CD4-positive, CD25-positive, alpha-beta regulatory T cell (primary cell): ENCODE results near the gene ATG5. TPM values are rescaled to one million over a fixed set of nuclear protein-coding genes. Genes with fewer than 3 reads are reported as not detected.

Experiments
- ATAC-seq, 2 donors: fragments of 150-1000 bp; cut with Tn5 transposase; one replicate each; pipeline ENCODE4 v1.10.0; 2021; ENCODE audit warnings: low read depth in 2 of 2, moderate number of reproducible peaks in 2 of 2, moderate library complexity in 1 of 2
- DNase-seq, 3 donors: peaks; one replicate each; pipeline versions ENCODE4 v3.0.0 to v3.0.0-alpha.2; 2012 to 2022; ENCODE audit warnings: mixed read lengths in 1 of 3
- H3K27ac ChIP-seq: one replicate; pipeline ENCODE4 v1.7.0; 2013; ENCODE audit warnings: mild to moderate bottlenecking, low read length; ENCODE audit not compliant: insufficient read depth, poor library complexity, severe bottlenecking
- H3K27me3 ChIP-seq: one replicate; pipeline ENCODE4 v1.7.0; 2013; ENCODE audit warnings: low read length; ENCODE audit not compliant: control insufficient read depth, insufficient read depth
- H3K36me3 ChIP-seq: one replicate; pipeline ENCODE4 v1.7.0; 2013; ENCODE audit warnings: mild to moderate bottlenecking, low read length, moderate library complexity; ENCODE audit not compliant: control insufficient read depth, insufficient read depth
- H3K4me1 ChIP-seq: 2 replicates; pipeline ENCODE4 v1.7.0; 2013; ENCODE audit warnings: mild to moderate bottlenecking, low read length; ENCODE audit not compliant: insufficient read depth, control insufficient read depth, poor library complexity, severe bottlenecking
- H3K4me3 ChIP-seq: one replicate; pipeline ENCODE4 v1.7.0; 2013; ENCODE audit warnings: low read depth, mild to moderate bottlenecking, low read length, moderate library complexity
- H3K9me3 ChIP-seq, 2 experiments: 1 replicate in 1 of 2; 2 replicates in 1 of 2; pipeline ENCODE4 v1.7.0; 2013; ENCODE audit warnings: low read length in 2 of 2, mild to moderate bottlenecking in 1 of 2, moderate library complexity in 1 of 2; ENCODE audit not compliant: control insufficient read depth in 2 of 2
- H3K27ac Mint-ChIP-seq, 3 donors: one replicate each; pipeline ENCODE4 v1.8.0; 2020 to 2022; ENCODE audit warnings: mild to moderate bottlenecking in 3 of 3, mixed read lengths in 3 of 3, moderate library complexity in 2 of 3
- H3K27me3 Mint-ChIP-seq: one replicate; pipeline ENCODE4 v1.8.0; 2022; ENCODE audit warnings: mild to moderate bottlenecking, mixed read lengths
- H3K36me3 Mint-ChIP-seq: one replicate; pipeline ENCODE4 v1.8.0; 2020; ENCODE audit warnings: mixed read lengths
- H3K4me1 Mint-ChIP-seq, 4 donors: one replicate each; pipeline ENCODE4 v1.8.0; 2020 to 2022; ENCODE audit warnings: mixed read lengths in 4 of 4, mild to moderate bottlenecking in 1 of 4
- H3K4me3 Mint-ChIP-seq, 4 donors: one replicate each; pipeline ENCODE4 v1.8.0; 2020 to 2022; ENCODE audit warnings: mild to moderate bottlenecking in 4 of 4, mixed read lengths in 4 of 4, moderate library complexity in 3 of 4
- H3K9me3 Mint-ChIP-seq, 7 donors: one replicate each; pipeline ENCODE4 v1.8.0; 2020 to 2022; ENCODE audit warnings: mixed read lengths in 7 of 7, mild to moderate bottlenecking in 3 of 7, moderate library complexity in 2 of 7
- polyA plus RNA-seq, 4 donors: library from polyadenylated mRNA; unstranded; fragments of 300-500 nt; fragmentation: Illumina TruSeq; gene quantifications; one replicate each; pipeline ENCODE4 v1.2.3, GENCODE V29; 2021
- total RNA-seq: library from RNA; stranded (reverse); gene quantifications from one replicate; pipeline ENCODE4 v1.2.3, GENCODE V29; 2022

The ATG5 gene
- 35.1 TPM for total RNA-seq
- polyA plus RNA-seq, result 10 to 100 TPM; 42.8 to 49.6 (median 47.7) TPM

DNA sequence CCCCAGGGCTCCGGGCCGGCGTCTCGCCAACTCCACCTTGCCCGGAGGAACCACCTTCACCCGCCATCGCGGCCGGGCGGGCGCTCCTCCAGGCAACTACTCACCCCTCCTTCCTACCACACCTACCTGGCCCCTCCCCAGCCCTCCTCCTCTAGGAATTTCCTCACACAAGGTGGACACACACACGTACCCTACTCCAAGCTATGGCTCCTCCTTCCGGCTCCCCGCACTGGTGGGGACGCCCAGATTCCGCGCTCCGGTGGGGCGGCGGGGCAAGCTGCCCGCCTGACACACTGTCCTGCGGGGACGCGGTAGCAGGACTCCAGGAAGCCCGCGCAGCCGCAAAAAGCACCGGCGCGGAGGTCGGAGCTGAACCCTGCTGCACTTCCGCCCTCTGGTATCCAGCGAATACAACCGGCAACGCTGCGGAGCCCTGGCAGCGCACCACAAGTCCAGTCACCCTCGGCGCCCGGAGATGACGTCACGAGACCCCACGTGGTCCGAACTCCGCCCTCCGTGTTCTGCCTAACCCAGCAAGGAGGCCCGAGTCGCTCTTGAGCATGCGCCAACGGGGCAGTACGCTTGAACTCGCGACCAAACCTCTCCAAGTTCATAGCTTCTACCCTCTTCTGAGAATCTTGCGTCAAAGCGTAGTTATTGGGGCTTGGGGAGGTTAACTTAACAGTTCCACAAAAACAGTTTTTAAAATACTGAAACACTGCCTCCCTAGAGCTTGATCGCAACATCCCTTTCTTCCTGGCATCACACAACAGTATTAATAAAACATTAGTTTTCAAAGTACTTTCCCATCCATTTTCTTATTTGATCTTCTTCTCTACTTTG, at the start of gene ATG5:
ATG5 (minus strand) TSS at position 425 of the 843 bp plus-strand sequence. CDS start 9,552 bp downstream, outside the sequence.
- DNase-seq (peak; percentile 99 to 100 (median 100)), ATAC-seq (peak; percentile 93 to 94)
- H3K4me1 ChIP-seq, result peaks cover 21% of the 10 kb centered on the region
- H3K27me3 ChIP-seq, result peaks cover 8% of the 10 kb centered on the region
- Mint-ChIP-seq H3K9me3 (peaks cover 0 to 2% (median 0%) of the 10 kb centered on the region in 7 donors), H3K27me3 (peaks cover 36% of the 10 kb centered on the region), H3K4me1 (peaks cover 34 to 55% (median 43%) of the 10 kb centered on the region in 4 donors), H3K4me3 (peak within 1 kb of the TSS; percentile 98 to 100 (median 99)), H3K27ac (peak within 1 kb of the TSS; percentile 98 to 99 (median 99)), H3K36me3 (peaks cover 3% of the 10 kb centered on the region)
- H3K9me3 ChIP-seq, result no peaks in the 10 kb centered on the region
- peak within 1 kb of the TSS; percentile 89 for H3K27ac ChIP-seq
- no peaks in the 10 kb centered on the region for H3K36me3 ChIP-seq
- peak within 1 kb of the TSS; percentile 94 for H3K4me3 ChIP-seq

DNA sequence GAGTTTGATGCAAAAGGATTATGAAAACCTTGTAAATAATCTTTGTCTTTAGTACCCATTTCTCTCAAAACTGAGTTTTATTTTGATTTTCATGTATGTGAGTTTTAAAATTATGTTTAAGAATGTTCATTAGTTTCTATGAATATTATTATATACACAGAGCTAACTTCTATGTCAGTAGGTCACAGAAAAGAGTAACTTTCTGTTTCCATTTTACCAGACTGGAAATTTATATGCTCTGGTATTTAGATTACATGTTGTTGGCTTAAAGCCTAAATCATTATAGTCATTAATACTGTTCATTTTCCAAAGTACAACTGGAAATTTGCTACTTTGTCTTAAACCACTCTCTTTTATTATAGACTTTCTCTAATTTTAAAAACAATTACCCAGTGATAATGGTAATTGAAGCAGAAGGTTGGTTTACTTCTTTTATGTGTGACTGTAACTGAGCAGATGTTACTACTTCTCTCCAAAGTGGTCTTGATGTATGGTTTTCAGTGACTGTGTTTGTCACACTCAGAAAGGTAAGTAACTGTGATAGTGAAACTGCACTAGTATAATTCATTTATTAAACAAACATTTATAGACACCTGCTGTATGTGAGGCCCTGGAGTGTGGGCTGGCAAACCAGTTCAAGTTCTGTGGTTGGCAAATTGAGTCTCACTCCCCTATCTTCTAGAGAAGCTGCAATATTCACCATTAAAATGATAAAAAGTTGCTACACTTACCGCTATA, 48.1 kb upstream of the ATG5 start:
- ATAC-seq (no peak), DNase-seq (peak in 1 of 3 donors; percentile 15)
- peaks cover 0 to 3% (median 0%) of the 10 kb centered on the region in 7 donors for H3K9me3 Mint-ChIP-seq

DNA sequence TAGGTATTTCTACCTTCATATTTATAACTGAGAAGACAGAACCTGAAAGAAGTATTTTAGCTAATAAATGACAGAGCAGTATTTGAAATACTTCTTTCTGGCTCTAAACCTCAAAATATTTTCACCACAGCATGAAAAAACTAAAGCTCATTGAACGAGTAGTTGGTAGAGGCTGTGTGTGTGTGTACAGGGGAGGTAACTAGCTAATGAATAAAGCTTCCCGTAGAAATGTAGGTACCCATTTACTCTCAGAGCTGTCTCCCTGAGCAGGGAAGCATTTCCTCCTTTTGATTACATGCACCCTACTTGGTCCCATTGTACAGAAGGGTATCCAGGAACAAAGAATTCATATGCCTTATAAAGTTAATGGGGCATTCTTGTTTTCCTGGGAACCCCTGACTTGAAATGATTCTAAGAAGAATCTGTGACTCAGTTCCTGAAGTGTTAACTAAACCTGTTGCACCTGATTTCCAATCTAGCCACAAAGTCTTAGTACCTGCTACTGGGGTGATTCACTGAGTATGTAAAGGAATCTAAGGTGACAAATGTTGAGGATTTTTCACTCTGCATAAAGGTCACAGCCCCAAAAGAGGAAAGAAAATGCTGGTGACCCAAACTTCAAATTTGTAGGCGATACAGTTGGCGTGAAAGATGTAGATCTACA, 47.4 kb upstream of the ATG5 start:
- Histone ChIP-seq H3K27me3 (no peaks in the 10 kb centered on the region), H3K4me3 (no peak overlapping the region), H3K36me3 (no peaks in the 10 kb centered on the region), H3K4me1 (no peaks in the 10 kb centered on the region), H3K9me3 (no peaks in the 10 kb centered on the region), H3K27ac (no peak overlapping the region)
- Mint-ChIP-seq H3K4me3 (no peak overlapping the region), H3K27ac (no peak overlapping the region), H3K27me3 (peaks cover 4% of the 10 kb centered on the region), H3K36me3 (no peaks in the 10 kb centered on the region), H3K4me1 (no peaks in the 10 kb centered on the region), H3K9me3 (peaks cover 0 to 3% (median 0%) of the 10 kb centered on the region in 7 donors)
- no peak for ATAC-seq
- DNase-seq, result peak in 1 of 3 donors; percentile 32

More for the DNA sequence above, 48.1 kb upstream of the ATG5 start:
- no peaks in the 10 kb centered on the region for H3K4me1 ChIP-seq
- Mint-ChIP-seq H3K4me3 (no peak overlapping the region), H3K27me3 (peaks cover 9% of the 10 kb centered on the region), H3K27ac (no peak overlapping the region), H3K4me1 (no peaks in the 10 kb centered on the region), H3K36me3 (no peaks in the 10 kb centered on the region)
- no peaks in the 10 kb centered on the region for H3K27me3 ChIP-seq
- H3K4me3 ChIP-seq, result no peak overlapping the region
- no peaks in the 10 kb centered on the region for H3K9me3 ChIP-seq
- H3K36me3 ChIP-seq, result no peaks in the 10 kb centered on the region
- H3K27ac ChIP-seq, result no peak overlapping the region

- no peaks in the 10 kb centered on the region for H3K4me1 ChIP-seq
- Mint-ChIP-seq H3K9me3 (peaks cover 0 to 3% (median 0%) of the 10 kb centered on the region in 7 donors), H3K36me3 (no peaks in the 10 kb centered on the region), H3K27ac (no peak overlapping the region), H3K4me1 (no peaks in the 10 kb centered on the region), H3K27me3 (peaks cover 13% of the 10 kb centered on the region), H3K4me3 (no peak overlapping the region)
- H3K36me3 ChIP-seq, result no peaks in the 10 kb centered on the region
- no peak overlapping the region for H3K4me3 ChIP-seq
- no peak overlapping the region for H3K27ac ChIP-seq
- DNase-seq (no peak), ATAC-seq (no peak)
- H3K9me3 ChIP-seq, result no peaks in the 10 kb centered on the region
- H3K27me3 ChIP-seq, result no peaks in the 10 kb centered on the region
Observed at GRCh38 chr6:106370639-106371038, 45.1 kb upstream of the ATG5 start.

GRCh38 chr6:106369739-106370138, 44.2 kb upstream of the ATG5 start:
- no peak for ATAC-seq

GRCh38 chr6:106363401-106364138, 38.0 kb upstream of the ATG5 start:
- Mint-ChIP-seq H3K4me1 (peaks cover 0 to 10% (median 8%) of the 10 kb centered on the region in 4 donors), H3K27ac (no peak overlapping the region)

More at GRCh38 chr6:106369739-106370138, 44.2 kb upstream of the ATG5 start:
- H3K4me1 ChIP-seq, result no peaks in the 10 kb centered on the region
- H3K27me3 ChIP-seq, result no peaks in the 10 kb centered on the region
- DNase-seq, result no peak
- H3K4me3 Mint-ChIP-seq, result no peak overlapping the region
- no peaks in the 10 kb centered on the region for H3K36me3 Mint-ChIP-seq
- no peaks in the 10 kb centered on the region for H3K9me3 ChIP-seq
- no peaks in the 10 kb centered on the region for H3K36me3 ChIP-seq
- H3K27ac Mint-ChIP-seq, result no peak overlapping the region
- H3K9me3 Mint-ChIP-seq, result peaks cover 0 to 2% (median 0%) of the 10 kb centered on the region in 7 donors
- H3K4me1 Mint-ChIP-seq, result no peaks in the 10 kb centered on the region
- no peak overlapping the region for H3K27ac ChIP-seq
- no peak overlapping the region for H3K4me3 ChIP-seq
- H3K27me3 Mint-ChIP-seq, result peaks cover 13% of the 10 kb centered on the region

DNA sequence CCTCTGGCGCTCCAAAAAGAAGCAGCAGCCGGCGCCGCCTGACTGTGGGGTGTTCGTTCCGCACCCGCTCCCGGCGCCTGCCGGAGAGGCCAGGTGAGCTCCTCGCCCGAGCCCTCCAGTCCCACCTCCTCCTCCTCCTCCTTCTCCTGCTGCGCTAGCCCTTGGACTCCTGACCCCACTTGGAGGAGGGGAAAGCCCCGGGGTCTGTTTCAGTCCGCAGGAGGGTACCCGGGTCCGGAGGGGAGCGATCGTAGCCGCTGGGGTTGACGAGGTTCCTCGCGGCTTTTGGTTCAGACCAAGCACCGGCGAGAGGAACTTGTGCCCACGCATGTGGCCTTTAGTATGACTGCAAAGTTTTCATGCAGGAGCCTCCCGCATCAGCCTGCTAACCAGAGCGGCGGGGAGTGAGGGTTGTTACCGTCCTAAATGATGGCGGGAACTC, 35.5 kb upstream of the ATG5 start:
- no peak overlapping the region for H3K27ac Mint-ChIP-seq
- Histone ChIP-seq H3K36me3 (no peaks in the 10 kb centered on the region), H3K27me3 (peaks cover 24% of the 10 kb centered on the region), H3K27ac (no peak overlapping the region), H3K4me1 (peaks cover 16% of the 10 kb centered on the region), H3K4me3 (no peak overlapping the region), H3K9me3 (no peaks in the 10 kb centered on the region)
- no peaks in the 10 kb centered on the region for H3K36me3 Mint-ChIP-seq
- ATAC-seq, result peak; percentile 25 to 29
- peaks cover 0 to 10% (median 8%) of the 10 kb centered on the region in 4 donors for H3K4me1 Mint-ChIP-seq
- peaks cover 0 to 7% (median 0%) of the 10 kb centered on the region in 7 donors for H3K9me3 Mint-ChIP-seq
- H3K27me3 Mint-ChIP-seq, result peaks cover 64% of the 10 kb centered on the region
- peak in 1 of 3 donors; percentile 26 for DNase-seq
- H3K4me3 Mint-ChIP-seq, result peak overlapping the region; percentile 57 to 87 (median 86)

More at GRCh38 chr6:106363401-106364138, 38.0 kb upstream of the ATG5 start:
- no peak overlapping the region for H3K27ac ChIP-seq
- Mint-ChIP-seq H3K36me3 (no peaks in the 10 kb centered on the region), H3K9me3 (peaks cover 0 to 3% (median 0%) of the 10 kb centered on the region in 7 donors), H3K4me3 (peak overlapping the region in 1 of 4 donors; percentile 47), H3K27me3 (peaks cover 47% of the 10 kb centered on the region)
- H3K27me3 ChIP-seq, result peaks cover 6% of the 10 kb centered on the region
- no peak for DNase-seq
- no peaks in the 10 kb centered on the region for H3K9me3 ChIP-seq
- no peak overlapping the region for H3K4me3 ChIP-seq
- ATAC-seq, result no peak
- no peaks in the 10 kb centered on the region for H3K36me3 ChIP-seq
- H3K4me1 ChIP-seq, result peaks cover 16% of the 10 kb centered on the region
